HEK293T (cell line): ENCODE data around the gene CLK4.

Experiments
- CTCF ChIA-PET: fragments of 350-600 bp; formaldehyde crosslinking; extraction: SDS; loops from one replicate; lab custom pipeline; 2021; ENCODE audit warnings: antibody characterized with exemption, inconsistent platforms; lab: Yijun Ruan, JAX
- POLR2A ChIA-PET: fragments of 350-600 bp; formaldehyde crosslinking; extraction: SDS; loops from one replicate; lab custom pipeline; 2020; ENCODE audit warnings: antibody characterized with exemption, inconsistent platforms; lab: Yijun Ruan, JAX
- DNase-seq: peaks from one replicate; pipeline ENCODE4 v3.0.0; 2012; ENCODE audit warnings: mixed read lengths; ENCODE audit errors: extremely low spot score
- ARNT ChIP-seq: fragments of 450-650 bp; IDR thresholded peaks from 2 replicates; pipeline ENCODE4 v1.6.1; 2017; ENCODE audit warnings: mild to moderate bottlenecking
- BHLHE40 ChIP-seq: fragments of 450-650 bp; IDR thresholded peaks from 2 replicates; pipeline ENCODE4 v1.6.1; 2016; ENCODE audit warnings: mild to moderate bottlenecking, moderate library complexity, borderline replicate concordance
- CTBP1 ChIP-seq: fragments of 450-650 bp; IDR thresholded peaks from 2 replicates; pipeline ENCODE4 v1.6.1; 2016; ENCODE audit warnings: borderline replicate concordance
- ELF4 ChIP-seq: fragments of 450-650 bp; IDR thresholded peaks from 2 replicates; pipeline ENCODE4 v1.6.1; 2017; ENCODE audit warnings: antibody characterized with exemption
- FOXA1 ChIP-seq: fragments of 450-650 bp; IDR thresholded peaks from 2 replicates; pipeline ENCODE4 v1.6.1; 2016; ENCODE audit warnings: mild to moderate bottlenecking
- FOXK2 ChIP-seq: fragments of 450-650 bp; IDR thresholded peaks from 2 replicates; pipeline ENCODE4 v1.6.1; 2016; ENCODE audit warnings: mild to moderate bottlenecking
- FOXM1 ChIP-seq: fragments of 450-650 bp; IDR thresholded peaks from 2 replicates; pipeline ENCODE4 v1.6.1; 2017; ENCODE audit warnings: mild to moderate bottlenecking, borderline replicate concordance
- HDGF ChIP-seq: fragments of 450-650 bp; IDR thresholded peaks from 2 replicates; pipeline ENCODE4 v1.6.1; 2017; ENCODE audit warnings: antibody characterized with exemption, borderline replicate concordance
- L3MBTL2 ChIP-seq: fragments of 450-650 bp; conservative IDR thresholded peaks from 2 replicates; pipeline ENCODE4 v1.6.1; 2016; ENCODE audit warnings: mild to moderate bottlenecking
- LEF1 ChIP-seq: fragments of 450-650 bp; IDR thresholded peaks from 2 replicates; pipeline ENCODE4 v1.6.1; 2017; ENCODE audit warnings: mild to moderate bottlenecking, borderline replicate concordance
- NFRKB ChIP-seq: fragments of 450-650 bp; IDR thresholded peaks from 2 replicates; pipeline ENCODE4 v1.6.1; 2016; ENCODE audit warnings: mild to moderate bottlenecking, moderate library complexity
- PKNOX1 ChIP-seq: fragments of 450-650 bp; IDR thresholded peaks from 2 replicates; pipeline ENCODE4 v1.6.1; 2016
- SP1 ChIP-seq: fragments of 450-650 bp; IDR thresholded peaks from 2 replicates; pipeline ENCODE4 v1.6.1; 2017
- SUZ12 ChIP-seq: fragments of 450-650 bp; IDR thresholded peaks from 2 replicates; pipeline ENCODE4 v1.6.1; 2016; ENCODE audit warnings: mild to moderate bottlenecking
- TARDBP ChIP-seq: fragments of 450-650 bp; IDR thresholded peaks from 2 replicates; pipeline ENCODE4 v1.6.1; 2016
- ZNF384 ChIP-seq: fragments of 450-650 bp; IDR thresholded peaks from 2 replicates; pipeline ENCODE4 v1.6.1; 2016

The CLK4 gene

GRCh38 chr5:178555005-178555404 lies 71.8 kb downstream of the CLK4 start:
- no peak for DNase-seq
- POLR2A ChIA-PET: no interaction called here
- TF ChIP-seq L3MBTL2 (no peak), CTBP1 (no peak), PKNOX1 (no peak), SP1 (no peak)
- CTCF ChIA-PET: no interaction called here

GRCh38 chr5:178554311-178554710 lies 72.5 kb downstream of the CLK4 start:
- POLR2A ChIA-PET: no interaction called here

GRCh38 chr5:178553517-178553916 lies 73.3 kb downstream of the CLK4 start:
- CTCF ChIA-PET: interaction anchor here (1.4 kb wide), 1 partner anchor 93 kb away, joined by 4 read pairs; no protein-coding TSS in a partner anchor
- POLR2A ChIA-PET: no interaction called here

More at GRCh38 chr5:178554311-178554710, 72.5 kb downstream of the CLK4 start:
- no peak for TF ChIP-seq TARDBP
- TF ChIP-seq LEF1: no peak
- TF ChIP-seq BHLHE40: no peak
- no peak for TF ChIP-seq FOXK2
- TF ChIP-seq FOXA1: no peak
- no peak for TF ChIP-seq NFRKB
- TF ChIP-seq CTBP1: no peak
- no peak for TF ChIP-seq ARNT
- TF ChIP-seq SP1: no peak
- TF ChIP-seq ZNF384: no peak
- no peak for TF ChIP-seq L3MBTL2
- TF ChIP-seq FOXM1: no peak
- TF ChIP-seq ELF4: no peak
- TF ChIP-seq PKNOX1: no peak
- no peak for TF ChIP-seq HDGF
- TF ChIP-seq SUZ12: no peak
- CTCF ChIA-PET: no interaction called here
- DNase-seq: no peak

More at GRCh38 chr5:178553517-178553916, 73.3 kb downstream of the CLK4 start:
- TF ChIP-seq L3MBTL2 (no peak), SUZ12 (no peak), NFRKB (no peak), ARNT (no peak), TARDBP (no peak), ELF4 (no peak), HDGF (no peak), FOXK2 (no peak), ZNF384 (no peak), FOXM1 (no peak)
- DNase-seq: no peak
